ENCODE results near the gene TMEM74B. TPM values are rescaled to one million over a fixed set of nuclear protein-coding genes. Genes with fewer than 3 reads are reported as not detected.

TMEM74B gene
- total RNA-seq, 1 experiment from 2014 or later, result 8.4 TPM

- DNase-seq (ENCODE audit: low spot score) (no peak), ATAC-seq (no peak)
- H3K4me3 Mint-ChIP-seq, result no peak overlapping the region
- peaks cover 50% of the 10 kb centered on the region for H3K27me3 Mint-ChIP-seq (ENCODE audit: low read depth)
- ChIA-PET CTCF (interaction anchor here (0.7 to 2.3 kb wide), 3 partner anchors 10 to 26 kb away, joined by 4 to 6 read pairs (median 5); no protein-coding TSS in a partner anchor), POLR2A (no interaction called here)
- no peak for TF ChIP-seq MAX (CRISPR knock-in tag; IDR thresholded peaks at IDR 0.05)
- TF ChIP-seq ZBTB43 (CRISPR knock-in tag; IDR thresholded peaks at IDR 0.05), result no peak
- peak; percentile 32; the same call in 1 of the 2 replicates for TF ChIP-seq GABPB1 (CRISPR knock-in tag; IDR thresholded peaks at IDR 0.05)
- TF ChIP-seq ZNF416 (CRISPR knock-in tag; IDR thresholded peaks at IDR 0.05), result no peak
- TF ChIP-seq JAZF1 (CRISPR knock-in tag; IDR thresholded peaks at IDR 0.05), result no peak
- no peak for TF ChIP-seq TP53 (CRISPR knock-in tag; IDR thresholded peaks at IDR 0.05)
- TF ChIP-seq ZNF219 (CRISPR knock-in tag; IDR thresholded peaks at IDR 0.05; ENCODE audit: borderline replicate concordance), result no peak
- no peak for TF ChIP-seq ZSCAN18 (CRISPR knock-in tag; IDR thresholded peaks at IDR 0.05)
- no peak for TF ChIP-seq TEAD1 (CRISPR knock-in tag; IDR thresholded peaks at IDR 0.05)
- no peak overlapping the region for H3K27ac Mint-ChIP-seq
- no peaks in the 10 kb centered on the region for H3K9me3 Mint-ChIP-seq
- H3K36me3 Mint-ChIP-seq, result no peaks in the 10 kb centered on the region
- peaks cover 14% of the 10 kb centered on the region for H3K4me1 Mint-ChIP-seq
These were observed 2.9 kb upstream of the TMEM74B start for GRCh38 chr20:1187605-1188171.

GRCh38 chr20:1186367-1186991, 1.7 kb upstream of the TMEM74B start:
- POLR2A ChIA-PET, result no interaction called here

GRCh38 chr20:1185790-1186334, 1.1 kb upstream of the TMEM74B start:
- Mint-ChIP-seq H3K9me3 (no peaks in the 10 kb centered on the region), H3K27ac (no peak overlapping the region), H3K4me1 (peaks cover 21% of the 10 kb centered on the region), H3K27me3 (ENCODE audit: low read depth) (peaks cover 43% of the 10 kb centered on the region), H3K36me3 (no peaks in the 10 kb centered on the region), H3K4me3 (peak overlapping the region; percentile 70)
- POLR2A ChIA-PET, result interaction anchor here (0.9 kb wide), 1 partner anchor 13 kb away, joined by 3 read pairs; no protein-coding TSS in a partner anchor
- TF ChIP-seq EMX1 (CRISPR knock-in tag; IDR thresholded peaks at IDR 0.05) (no peak), ZBTB21 (CRISPR knock-in tag; IDR thresholded peaks at IDR 0.05; ENCODE audit: borderline replicate concordance) (no peak), CTCF (IDR thresholded peaks at IDR 0.05) (peak; percentile 50), SP1 (CRISPR knock-in tag; conservative IDR thresholded peaks at IDR 0.05) (no peak), CBFB (CRISPR knock-in tag; IDR thresholded peaks at IDR 0.05; ENCODE audit: low read depth) (no peak), ZNF532 (CRISPR knock-in tag; IDR thresholded peaks at IDR 0.05; ENCODE audit: borderline replicate concordance) (no peak), OVOL2 (CRISPR knock-in tag; IDR thresholded peaks at IDR 0.05; ENCODE audit: borderline replicate concordance) (no peak)
- CTCF ChIA-PET, result interaction anchor here (0.6 to 2.3 kb wide), 7 partner anchors 11 to 280 kb away, joined by 3 to 6 read pairs (median 3); partner anchors contain the start of genes NSFL1C and RAD21L1
- peak; percentile 70 for DNase-seq (ENCODE audit: low spot score)
- peak; percentile 71 for ATAC-seq

More at GRCh38 chr20:1186367-1186991, 1.7 kb upstream of the TMEM74B start:
- H3K36me3 Mint-ChIP-seq, result no peaks in the 10 kb centered on the region
- no peak; the same call in 1 of the 2 replicates for ATAC-seq
- TF ChIP-seq ETV6 (CRISPR knock-in tag; IDR thresholded peaks at IDR 0.05), result peak; percentile 45; the same call in 1 of the 2 replicates
- TF ChIP-seq FOXP4 (CRISPR knock-in tag; IDR thresholded peaks at IDR 0.05), result no peak
- CTCF ChIA-PET, result interaction anchor here (0.7 to 2.3 kb wide), 5 partner anchors 9 to 78 kb away, joined by 3 to 6 read pairs (median 3); no protein-coding TSS in a partner anchor
- H3K4me3 Mint-ChIP-seq, result peak overlapping the region; percentile 70
- no peak for DNase-seq (ENCODE audit: low spot score)
- peaks cover 21% of the 10 kb centered on the region for H3K4me1 Mint-ChIP-seq
- no peak overlapping the region for H3K27ac Mint-ChIP-seq
- no peaks in the 10 kb centered on the region for H3K9me3 Mint-ChIP-seq
- peaks cover 46% of the 10 kb centered on the region for H3K27me3 Mint-ChIP-seq (ENCODE audit: low read depth)

All from WTC11 (cell line).